Stimulated activated CD4-positive, alpha-beta T cell treated with anti-CD3 and anti-CD28 coated beads, Interleukin-15, amount 100 ng/mL, for 1 hour (primary cell): Measurements from ENCODE around the gene TRAM2.

ENCODE experiments used
- DNase-seq, 2 donors: peaks; one replicate each; pipeline ENCODE4 v3.0.0-alpha.2; 2020; ENCODE audit warnings: low read depth in 1 of 2, low spot score in 1 of 2

Gene TRAM2

GRCh38 chr6:52595000-52595795 lies 18.3 kb upstream of the TRAM2 start:
- no peak for DNase-seq

- DNase-seq, result no peak
Observed at GRCh38 chr6:52594221-52594620, 17.4 kb upstream of the TRAM2 start.

- DNase-seq, result no peak
Observed at GRCh38 chr6:52591832-52592231, 15.0 kb upstream of the TRAM2 start.

GRCh38 chr6:52590152-52590891 lies 13.5 kb upstream of the TRAM2 start:
- DNase-seq, result no peak

GRCh38 chr6:52588710-52589091 lies 11.8 kb upstream of the TRAM2 start:
- no peak for DNase-seq

- DNase-seq, result no peak
Observed at GRCh38 chr6:52588087-52588709, 11.3 kb upstream of the TRAM2 start.

GRCh38 chr6:52587001-52587400 lies 10.1 kb upstream of the TRAM2 start:
- DNase-seq, result no peak

GRCh38 chr6:52584203-52584602 lies 7.3 kb upstream of the TRAM2 start:
- no peak for DNase-seq

- DNase-seq, result no peak
Observed at GRCh38 chr6:52582996-52583395, 6.1 kb upstream of the TRAM2 start.

- no peak for DNase-seq
Observed at GRCh38 chr6:52582446-52582845, 5.6 kb upstream of the TRAM2 start.

- no peak for DNase-seq
Observed at GRCh38 chr6:52580905-52581304, 4.0 kb upstream of the TRAM2 start.

- DNase-seq, result no peak
Observed at GRCh38 chr6:52579006-52579660, 2.3 kb upstream of the TRAM2 start.

- no peak for DNase-seq
Observed at GRCh38 chr6:52577778-52578463, 1.1 kb upstream of the TRAM2 start.

- peak; percentile 11 to 38 for DNase-seq
Observed at GRCh38 chr6:52576392-52577021, 353 bp downstream of the TRAM2 start.

GRCh38 chr6:52576054-52576391 lies 837 bp downstream of the TRAM2 start:
- no peak for DNase-seq

- DNase-seq, result no peak
Observed at GRCh38 chr6:52575502-52575892, 1.4 kb downstream of the TRAM2 start.

- peak in 1 of 2 donors; percentile 13 for DNase-seq
Observed at GRCh38 chr6:52574709-52575501, 2.0 kb downstream of the TRAM2 start.

- no peak for DNase-seq
Observed at GRCh38 chr6:52573295-52573694, 3.6 kb downstream of the TRAM2 start.

- no peak for DNase-seq
Observed at GRCh38 chr6:52572536-52572935, 4.3 kb downstream of the TRAM2 start.
